Ectodermal cell (in vitro differentiated cells): ENCODE measurements around the gene PABPN1.

Source experiments
- H3K27ac ChIP-seq: 2 replicates; pipeline ENCODE4 v1.7.0; 2013; ENCODE audit warnings: mild to moderate bottlenecking, low read depth, low read length; ENCODE audit not compliant: insufficient read depth, poor library complexity, severe bottlenecking
- H3K27me3 ChIP-seq: 2 replicates; pipeline ENCODE4 v1.7.0; 2013; ENCODE audit warnings: mild to moderate bottlenecking, low read length; ENCODE audit not compliant: insufficient read depth, control insufficient read depth, poor library complexity, severe bottlenecking
- H3K36me3 ChIP-seq: one replicate; pipeline ENCODE4 v1.7.0; 2013; ENCODE audit warnings: low read length; ENCODE audit not compliant: control insufficient read depth, insufficient read depth
- H3K4me1 ChIP-seq: one replicate; pipeline ENCODE4 v1.7.0; 2013; ENCODE audit warnings: low read length; ENCODE audit not compliant: control insufficient read depth, insufficient read depth
- H3K4me3 ChIP-seq: 2 replicates; pipeline ENCODE4 v1.7.0; 2013; ENCODE audit warnings: low read depth, low read length, control low read depth; ENCODE audit not compliant: insufficient read depth
- H3K9me3 ChIP-seq: 2 replicates; pipeline ENCODE4 v1.7.0; 2013; ENCODE audit warnings: mild to moderate bottlenecking, low read length, moderate library complexity; ENCODE audit not compliant: control insufficient read depth
- WGBS, 2 experiments: methylation state at CpG; one replicate each; pipeline ENCODE4 v1.1.7; 2013; ENCODE audit warnings: missing lambda C conversion rate in 2 of 2; 5-methylcytosine and 5-hydroxymethylcytosine counted together

The PABPN1 gene

DNA sequence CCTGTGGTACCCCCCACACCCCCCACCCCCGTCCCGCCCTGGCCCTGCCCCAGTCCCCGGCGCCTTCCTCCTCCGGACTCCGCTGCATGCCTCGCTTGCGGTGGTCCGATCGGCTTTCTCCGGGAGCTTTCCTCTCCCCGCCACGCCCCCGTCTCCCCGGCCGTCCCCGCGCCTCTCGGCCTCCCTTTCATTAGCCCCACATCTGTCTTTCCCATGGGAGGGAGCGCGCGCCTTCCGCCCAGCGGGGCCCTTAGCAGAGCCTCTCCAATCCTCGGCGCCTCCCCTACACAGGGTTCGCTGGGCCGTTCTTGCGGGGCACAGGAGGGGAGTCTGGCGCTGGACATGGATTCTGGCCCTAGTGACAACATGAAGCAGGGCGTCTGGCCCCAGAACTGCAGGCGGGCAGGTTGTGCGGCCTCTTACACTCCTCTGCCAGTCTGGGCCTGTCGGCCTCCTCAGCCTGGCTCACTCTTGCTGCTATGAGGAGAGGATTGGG, 45.2 kb downstream of the PABPN1 start:
- Histone ChIP-seq H3K36me3 (no peaks in the 10 kb centered on the region), H3K4me1 (peaks cover 27% of the 10 kb centered on the region), H3K4me3 (peak overlapping the region; percentile 83), H3K9me3 (no peaks in the 10 kb centered on the region), H3K27ac (peak overlapping the region; percentile 89), H3K27me3 (no peaks in the 10 kb centered on the region)
- 1% methylated on average over 32 to 34 of the region's 34 CpGs for WGBS, 2 experiments

GRCh38 chr14:23370221-23370620, 49.0 kb downstream of the PABPN1 start:
- Histone ChIP-seq H3K27ac (no peak overlapping the region), H3K9me3 (no peaks in the 10 kb centered on the region), H3K36me3 (no peaks in the 10 kb centered on the region), H3K4me3 (no peak overlapping the region), H3K27me3 (no peaks in the 10 kb centered on the region), H3K4me1 (peaks cover 5% of the 10 kb centered on the region)
- WGBS, 2 experiments, result 74 to 86% methylated on average over 1 of the region's 1 CpG

DNA sequence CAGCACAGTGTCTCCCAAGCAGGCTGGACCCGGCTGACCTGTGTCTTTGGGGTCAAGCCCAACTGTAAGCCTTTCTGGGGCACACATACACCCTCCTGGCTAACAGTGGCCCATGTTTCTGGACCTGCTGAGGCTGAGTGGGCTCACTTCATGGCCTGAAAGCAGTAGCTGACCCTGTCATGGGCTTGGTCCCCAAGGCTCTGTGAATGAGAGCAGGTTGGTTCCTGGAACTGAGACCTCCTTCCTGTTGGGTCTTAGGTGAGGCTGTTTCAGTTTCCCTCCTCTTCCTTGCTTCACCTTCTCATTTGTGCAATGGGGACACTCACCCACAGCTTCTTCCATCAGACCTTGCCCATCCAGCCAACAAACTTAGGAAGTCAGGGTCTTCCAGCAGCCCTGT, 50.6 kb downstream of the PABPN1 start:
- Histone ChIP-seq H3K27ac (no peak overlapping the region), H3K9me3 (no peaks in the 10 kb centered on the region), H3K36me3 (no peaks in the 10 kb centered on the region), H3K4me1 (peaks cover 9% of the 10 kb centered on the region), H3K4me3 (no peak overlapping the region), H3K27me3 (no peaks in the 10 kb centered on the region)
- WGBS, 2 experiments, result 90 to 93% methylated on average over 1 of the region's 1 CpG

- WGBS, 2 experiments, result 81 to 87% methylated on average over 2 of the region's 2 CpGs
- H3K27me3 ChIP-seq, result no peaks in the 10 kb centered on the region
These were observed 51.3 kb downstream of the PABPN1 start, which contains the start of gene IL25 for GRCh38 chr14:23372509-23372908. Gene IL25 (plus strand): TSS chr14:23372809.

DNA sequence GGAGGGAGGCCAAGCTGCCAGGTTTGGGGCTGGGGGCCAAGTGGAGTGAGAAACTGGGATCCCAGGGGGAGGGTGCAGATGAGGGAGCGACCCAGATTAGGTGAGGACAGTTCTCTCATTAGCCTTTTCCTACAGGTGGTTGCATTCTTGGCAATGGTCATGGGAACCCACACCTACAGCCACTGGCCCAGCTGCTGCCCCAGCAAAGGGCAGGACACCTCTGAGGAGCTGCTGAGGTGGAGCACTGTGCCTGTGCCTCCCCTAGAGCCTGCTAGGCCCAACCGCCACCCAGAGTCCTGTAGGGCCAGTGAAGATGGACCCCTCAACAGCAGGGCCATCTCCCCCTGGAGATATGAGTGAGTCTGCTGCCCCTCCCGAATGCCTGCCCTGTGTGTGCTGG, 51.8 kb downstream of the PABPN1 start:
- Histone ChIP-seq H3K27ac (no peak overlapping the region), H3K9me3 (no peaks in the 10 kb centered on the region), H3K27me3 (no peaks in the 10 kb centered on the region), H3K4me3 (no peak overlapping the region), H3K4me1 (peaks cover 14% of the 10 kb centered on the region), H3K36me3 (no peaks in the 10 kb centered on the region)
- 87 to 90% methylated on average over 3 of the region's 3 CpGs for WGBS, 2 experiments

More at GRCh38 chr14:23372509-23372908, 51.3 kb downstream of the PABPN1 start, which contains the start of gene IL25:
- Histone ChIP-seq H3K9me3 (no peaks in the 10 kb centered on the region), H3K36me3 (no peaks in the 10 kb centered on the region), H3K4me3 (no peak within 1 kb of the TSS), H3K4me1 (peaks cover 14% of the 10 kb centered on the region), H3K27ac (no peak within 1 kb of the TSS)
